Endothelial cell of umbilical vein (primary cell): Measurements from ENCODE around the gene REXO2. TPM values are rescaled to one million over a fixed set of nuclear protein-coding genes. Genes with fewer than 3 reads are reported as not detected.

ENCODE experiments used
- BruUV-seq: library from RNA; stranded (reverse); fragments of 400-500 nt; replicated peaks from 2 replicates; lab custom pipeline; 2021; lab: Mats Ljungman, UMichigan
- CTCF ChIA-PET: fragments of 300-600, 350-600 bp; sonication (Branson Sonifier 250); formaldehyde crosslinking; loops from one replicate; lab custom pipeline; 2021; ENCODE audit warnings: antibody characterized with exemption, inconsistent platforms; lab: Charles Lee
- POLR2A ChIA-PET: fragments of 300-600, 350-600 bp; sonication (Branson Sonifier 250); formaldehyde crosslinking; loops from one replicate; lab custom pipeline; 2021; ENCODE audit warnings: antibody characterized with exemption, inconsistent platforms; lab: Charles Lee
- DNase-seq: peaks from one replicate; pipeline ENCODE4 v3.0.0-alpha.2; 2011; ENCODE audit warnings: low read depth, low spot score
- FAIRE-seq: peaks from 2 replicates; lab custom pipeline; 2011; peaks lifted over from hg19 to GRCh38; lab: Jason Lieb, UNC
- H2AFZ ChIP-seq: 2 replicates; pipeline ENCODE4 v1.6.0; 2012; ENCODE audit warnings: low read depth, low read length, control low read depth, inconsistent platforms
- H3K27ac ChIP-seq: 2 replicates; pipeline ENCODE4 v1.5.1; 2011; ENCODE audit warnings: low read depth, mild to moderate bottlenecking, control low read depth, low read length, moderate library complexity; ENCODE audit not compliant: insufficient read depth
- H3K27me3 ChIP-seq, 2 experiments: 2 replicates each; pipeline versions ENCODE4 v1.6.0 to v1.6.1; 2011; ENCODE audit warnings: low read length in 2 of 2, mixed read lengths in 1 of 2; ENCODE audit not compliant: control insufficient read depth in 2 of 2, insufficient read depth in 2 of 2
- H3K36me3 ChIP-seq, 2 experiments: 2 replicates in 1 of 2; 3 replicates in 1 of 2; pipeline ENCODE4 v1.5.1; 2011; ENCODE audit warnings: low read length in 2 of 2, mild to moderate bottlenecking in 1 of 2, moderate library complexity in 1 of 2; ENCODE audit not compliant: control insufficient read depth in 2 of 2, insufficient read depth in 2 of 2; ENCODE audit errors: extremely low read depth in 1 of 2
- H3K4me1 ChIP-seq: 3 replicates; pipeline ENCODE4 v1.5.1; 2011; ENCODE audit warnings: mild to moderate bottlenecking, low read length; ENCODE audit not compliant: control insufficient read depth, insufficient read depth; ENCODE audit errors: extremely low read depth
- H3K4me2 ChIP-seq: 2 replicates; pipeline ENCODE4 v1.6.1; 2011; ENCODE audit warnings: low read length, control low read depth, mixed read lengths; ENCODE audit not compliant: insufficient read depth
- H3K4me3 ChIP-seq, 3 experiments: fragments of 200-600 bp in 1 of 3; sonication (generic), shearing (Covaris generic) in 1 of 3; replicated peaks in 1 of 3; 2 replicates each; pipeline ENCODE4 v1.5.1; 2011 to 2016; ENCODE audit warnings: control low read depth in 3 of 3, low read length in 3 of 3, mild to moderate bottlenecking in 2 of 3, inconsistent platforms in 1 of 3, low read depth in 1 of 3, moderate library complexity in 1 of 3; ENCODE audit not compliant: insufficient read depth in 1 of 3
- H3K79me2 ChIP-seq: 2 replicates; pipeline ENCODE4 v1.6.0; 2012; ENCODE audit warnings: low read length, inconsistent platforms; ENCODE audit not compliant: control insufficient read depth, insufficient read depth
- H3K9ac ChIP-seq: replicated peaks from 2 replicates; pipeline ENCODE3; 2011; ENCODE audit warnings: low read length, control low read depth; ENCODE audit not compliant: insufficient read depth; ENCODE audit errors: extremely low read depth
- H3K9me1 ChIP-seq: replicated peaks from 3 replicates; pipeline ENCODE4 v1.6.0; 2011; ENCODE audit warnings: mild to moderate bottlenecking, low read length; ENCODE audit not compliant: control insufficient read depth, insufficient read depth; ENCODE audit errors: extremely low read depth
- H3K9me3 ChIP-seq: replicated peaks from 2 replicates; pipeline ENCODE4 v1.5.1; 2012; ENCODE audit warnings: low read length, inconsistent platforms; ENCODE audit not compliant: control insufficient read depth, insufficient read depth
- H4K20me1 ChIP-seq: replicated peaks from 2 replicates; pipeline ENCODE3; 2011; ENCODE audit warnings: mild to moderate bottlenecking, low read length; ENCODE audit not compliant: control insufficient read depth, insufficient read depth; ENCODE audit errors: extremely low read depth
- CTCF ChIP-seq, 2 donors: IDR thresholded peaks; 1 replicate in 1 of 2; 2 replicates in 1 of 2; pipeline ENCODE4 v1.5.1; 2011; ENCODE audit warnings: low read length in 2 of 2, mild to moderate bottlenecking in 2 of 2, moderate library complexity in 2 of 2, control low read depth in 1 of 2, inconsistent platforms in 1 of 2, low read depth in 1 of 2; ENCODE audit not compliant: insufficient read depth in 1 of 2; ENCODE audit errors: extremely low read depth in 1 of 2
- EZH2 ChIP-seq: IDR thresholded peaks from 2 replicates; pipeline ENCODE4 v1.6.1; 2012; ENCODE audit warnings: borderline replicate concordance, low read depth, mild to moderate bottlenecking, moderate library complexity, low read length, inconsistent platforms; ENCODE audit not compliant: severe bottlenecking
- FOS ChIP-seq: IDR thresholded peaks from 2 replicates; pipeline ENCODE4 v1.6.1; 2011; ENCODE audit warnings: mild to moderate bottlenecking, low read length, moderate library complexity, borderline replicate concordance; ENCODE audit not compliant: insufficient read depth
- GATA2 ChIP-seq: IDR thresholded peaks from 2 replicates; pipeline ENCODE4 v1.7.0; 2011; ENCODE audit warnings: low read depth, mild to moderate bottlenecking, moderate library complexity, mixed read lengths, low read length; ENCODE audit not compliant: insufficient read length, insufficient read depth
- JUN ChIP-seq: IDR thresholded peaks from 2 replicates; pipeline ENCODE4 v1.6.1; 2011; ENCODE audit warnings: borderline replicate concordance, low read depth; ENCODE audit not compliant: insufficient read length, insufficient read depth
- MAX ChIP-seq: IDR thresholded peaks from 2 replicates; pipeline ENCODE4 v1.6.1; 2011; ENCODE audit not compliant: insufficient read depth, insufficient read length
- MYC ChIP-seq: IDR thresholded peaks from one replicate; pipeline ENCODE4 v1.6.1; 2011; ENCODE audit warnings: mild to moderate bottlenecking, low read depth, low read length
- POLR2A ChIP-seq: IDR thresholded peaks from 2 replicates; pipeline ENCODE4 v1.6.1; 2012; ENCODE audit warnings: low read depth, mild to moderate bottlenecking, control low read depth, low read length
- POLR2AphosphoS5 ChIP-seq: IDR thresholded peaks from 2 replicates; pipeline ENCODE4 v1.6.1; 2012; ENCODE audit warnings: low read depth, mild to moderate bottlenecking, control low read depth, low read length, moderate library complexity; ENCODE audit not compliant: insufficient read depth
- dilution Hi-C: fragments of 300-500 bp; cut with MboI; formaldehyde crosslinking; loops from one replicate; pipeline ENCODE4 v1.15.0; 2019; ENCODE audit warnings: low sequenced_read_pairs; ENCODE audit not compliant: extremely low pct_ligation_motif_present
- intact Hi-C: fragments of 100-400 bp; cut with micrococcal nuclease; formaldehyde crosslinking; loops from one replicate; pipeline ENCODE4 v1.10.0; 2022
- polyA plus RNA-seq, 4 experiments: library from polyadenylated mRNA; depleted of rRNA in 3 of 4; stranded (reverse) in 3 of 4; unstranded in 1 of 4; fragments of >200 nt; gene quantifications; 2 replicates each; pipeline versions ENCODE4 v1.2.1 to v1.2.3, GENCODE V29; 2011 to 2012; ENCODE audit warnings: missing spikeins in 1 of 4
- total RNA-seq: library from RNA; stranded (reverse); gene quantifications from 2 replicates; pipeline ENCODE4 v1.2.3, GENCODE V29; 2021

The REXO2 gene
- total and polyA plus RNA-seq, 2 donors (not counting 3 experiments of a cell fraction or from before 2014, with no cell fraction given): 182 to 296 TPM

GRCh38 chr11:114447444-114447843 lies 8.2 kb downstream of the REXO2 start:
- no peak overlapping the region for H2AFZ ChIP-seq
- H3K9me3 ChIP-seq: no peaks in the 10 kb centered on the region
- POLR2A ChIA-PET: no interaction called here
- no peaks in the 10 kb centered on the region for H4K20me1 ChIP-seq
- peaks cover 53% of the 10 kb centered on the region for H3K79me2 ChIP-seq
- dilution Hi-C loops: no loop called here
- BruUV-seq: no TSS peak
- H3K4me3 ChIP-seq: no peak overlapping the region
- H3K36me3 ChIP-seq: peaks cover 9 to 28% of the 10 kb centered on the region in 2 experiments
- no peaks in the 10 kb centered on the region for H3K4me1 ChIP-seq
- H3K27ac ChIP-seq: no peak overlapping the region
- intact Hi-C loops: no loop called here
- TF ChIP-seq FOS: no peak
- no peak for TF ChIP-seq CTCF (IDR thresholded peaks at IDR 0.05; ENCODE audit: extremely low read depth in 1 of 2, insufficient read depth in 1 of 2, low read depth in 1 of 2, low read length in 2 of 2)
- TF ChIP-seq POLR2A: no peak
- TF ChIP-seq MAX: no peak
- TF ChIP-seq EZH2: no peak
- no peak for TF ChIP-seq POLR2AphosphoS5
- no peak for TF ChIP-seq JUN
- TF ChIP-seq MYC: no peak
- no peak for TF ChIP-seq GATA2
- H3K9ac ChIP-seq: no peak overlapping the region
- CTCF ChIA-PET: interaction anchor here (0.6 to 1.5 kb wide), 2 partner anchors 107 to 197 kb away, joined by 3 to 4 read pairs; no protein-coding TSS in a partner anchor
- no peak overlapping the region for H3K4me2 ChIP-seq
- H3K27me3 ChIP-seq: no peaks in the 10 kb centered on the region
- FAIRE-seq (no peak), DNase-seq (no peak)
- no peaks in the 10 kb centered on the region for H3K9me1 ChIP-seq
